GM12878 (cell line): ENCODE data around the gene F7. TPM values are rescaled to one million over a fixed set of nuclear protein-coding genes. Genes with fewer than 3 reads are reported as not detected.

Experiments used
- ATAC-seq: fragments of 200-7000 bp; cut with Tn5 transposase; 3 replicates; pipeline ENCODE4 v1.9.1; 2020; ENCODE audit warnings: mild to moderate bottlenecking, moderate library complexity
- BruUV-seq: library from RNA; stranded (reverse); fragments of 400-500 nt; replicated peaks from 2 replicates; lab custom pipeline; 2021; lab: Mats Ljungman, UMichigan
- CTCF ChIA-PET: fragments of 300-600 bp; sonication (Branson Sonifier 250); formaldehyde crosslinking; extraction: SDS; loops from one replicate; lab custom pipeline; 2021; ENCODE audit warnings: inconsistent platforms; lab: Yijun Ruan, JAX
- POLR2A ChIA-PET: fragments of 350-600 bp; formaldehyde crosslinking; extraction: SDS; loops from one replicate; lab custom pipeline; 2021; ENCODE audit warnings: inconsistent platforms; lab: Charles Lee
- RAD21 ChIA-PET: fragments of 300-600 bp; sonication (Branson Sonifier 250); formaldehyde crosslinking; loops from one replicate; lab custom pipeline; 2023; ENCODE audit warnings: antibody characterized with exemption; ENCODE audit not compliant: unreplicated experiment; lab: Charles Lee
- SMC1A ChIA-PET: fragments of 300-600 bp; sonication (Branson Sonifier 250); formaldehyde crosslinking; loops from one replicate; lab custom pipeline; 2023; ENCODE audit not compliant: unreplicated experiment, uncharacterized antibody; lab: Charles Lee
- DNase-seq: peaks from one replicate; pipeline ENCODE4 v3.0.0-alpha.2; 2011; ENCODE audit warnings: low read depth, low spot score
- FAIRE-seq: peaks from 3 replicates; lab custom pipeline; 2011; peaks lifted over from hg19 to GRCh38; lab: Jason Lieb, UNC
- H2AFZ ChIP-seq: 2 replicates; pipeline ENCODE4 v1.6.0; 2011; ENCODE audit warnings: low read depth, low read length, control low read depth; ENCODE audit not compliant: control insufficient read depth
- H3K27ac ChIP-seq: 2 replicates; pipeline ENCODE4 v1.5.1; 2011; ENCODE audit warnings: control low read depth; ENCODE audit not compliant: control insufficient read depth, insufficient read depth
- H3K27me3 ChIP-seq, 2 experiments: replicated peaks in 1 of 2; 2 replicates each; pipeline versions ENCODE4 v1.6.0 to v1.6.1; 2011; ENCODE audit warnings: low read length in 1 of 2; ENCODE audit not compliant: control insufficient read depth in 2 of 2, insufficient read depth in 2 of 2
- H3K36me3 ChIP-seq, 2 experiments: 2 replicates each; pipeline ENCODE4 v1.5.1; 2011; ENCODE audit warnings: low read length in 1 of 2; ENCODE audit not compliant: control insufficient read depth in 2 of 2, insufficient read depth in 2 of 2
- H3K4me1 ChIP-seq: 2 replicates; pipeline ENCODE4 v1.6.1; 2011; ENCODE audit warnings: mild to moderate bottlenecking, low read length, moderate library complexity, mixed read lengths; ENCODE audit not compliant: control insufficient read depth, insufficient read depth
- H3K4me2 ChIP-seq: 2 replicates; pipeline ENCODE4 v1.6.0; 2011; ENCODE audit warnings: control low read depth; ENCODE audit not compliant: control insufficient read depth, insufficient read depth
- H3K4me3 ChIP-seq: fragments of 200-600 bp; sonication (generic); 2 replicates; pipeline ENCODE4 v1.5.1; 2016
- H3K79me2 ChIP-seq: 2 replicates; pipeline ENCODE4 v1.6.0; 2011; ENCODE audit warnings: low read length; ENCODE audit not compliant: control insufficient read depth, insufficient read depth
- H3K9ac ChIP-seq: 2 replicates; pipeline ENCODE4 v1.8.0; 2011; ENCODE audit warnings: low read length, control low read depth, mixed read lengths; ENCODE audit not compliant: control insufficient read depth, insufficient read depth
- H3K9me3 ChIP-seq: replicated peaks from 3 replicates; pipeline ENCODE4 v1.5.1; 2011; ENCODE audit warnings: mild to moderate bottlenecking, low read length; ENCODE audit not compliant: control insufficient read depth, insufficient read depth
- H4K20me1 ChIP-seq: 2 replicates; pipeline ENCODE4 v1.6.0; 2011; ENCODE audit not compliant: control insufficient read depth, insufficient read depth
- IKZF2 ChIP-seq, 2 experiments: fragments of 450-650 bp; IDR thresholded peaks; 2 replicates each; pipeline ENCODE4 v1.6.1; 2017; ENCODE audit warnings: mild to moderate bottlenecking in 2 of 2, moderate library complexity in 2 of 2
- MEF2B ChIP-seq: fragments of 450-650 bp; IDR thresholded peaks from 2 replicates; pipeline ENCODE4 v1.6.1; 2018; ENCODE audit warnings: mild to moderate bottlenecking, moderate library complexity; ENCODE audit not compliant: partially characterized antibody, poor library complexity, severe bottlenecking
- TCF12 ChIP-seq: IDR thresholded peaks from 2 replicates; pipeline ENCODE4 v1.6.1; 2011; ENCODE audit warnings: low read depth, mild to moderate bottlenecking, low read length
- WGBS: methylation state at CpG from one replicate; pipeline ENCODE4 v1.1.6; 2016; ENCODE audit warnings: low lambda C conversion rate; ENCODE audit not compliant: insufficient replicate concordance, insufficient coverage; ENCODE audit errors: missing lambda C conversion rate; 5-methylcytosine and 5-hydroxymethylcytosine counted together
- in situ Hi-C: fragments of 300-500 bp; cut with MboI; formaldehyde crosslinking; loops from 9 replicates; pipeline ENCODE4 v1.14.3; 2018; ENCODE audit warnings: mixed read lengths
- intact Hi-C: fragments of 100-400 bp; cut with micrococcal nuclease; formaldehyde crosslinking; loops from one replicate; pipeline ENCODE4 v1.14.2; 2022; ENCODE audit not compliant: unreplicated experiment
- polyA plus RNA-seq, 11 experiments: library from polyadenylated mRNA; depleted of rRNA in 4 of 11; unstranded in 6 of 11; stranded (reverse) in 5 of 11; fragments of >200 nt; fragmentation: Nextera tagmentation in 4 of 11; fragmentation: Illumina TruSeq in 1 of 11; extraction: Ambion mirVana in 4 of 11; extraction: Trizol in 1 of 11; gene quantifications; 1 replicate in 1 of 11; 2 replicates in 10 of 11; pipeline versions ENCODE4 v1.2.1 to v1.2.3, GENCODE V29; 2011 to 2016; ENCODE audit warnings: inconsistent platforms in 2 of 11, missing spikeins in 2 of 11, low read depth in 1 of 11
- total RNA-seq, 4 experiments: library from RNA; depleted of rRNA in 3 of 4; stranded (reverse); fragments of >200 nt in 3 of 4; fragmentation: Illumina TruSeq in 1 of 4; extraction: Trizol in 1 of 4; gene quantifications; 2 replicates each; pipeline versions ENCODE4 v1.2.1 to v1.2.3, GENCODE V29; 2013 to 2021

F7 gene
- total and polyA plus RNA-seq, 10 of the 15 experiments (the other 5 are each of a cell fraction or from before 2014, with no cell fraction given): not detected

- Histone ChIP-seq H4K20me1 (no peaks in the 10 kb centered on the region), H3K4me1 (no peaks in the 10 kb centered on the region), H3K9me3 (no peaks in the 10 kb centered on the region; the same call in 2 of the 3 replicates), H3K4me2 (no peak overlapping the region), H3K79me2 (no peaks in the 10 kb centered on the region), H3K4me3 (no peak overlapping the region)
- POLR2A ChIA-PET: no interaction called here
- SMC1A ChIA-PET: interaction anchor here (0.6 kb wide), 1 partner anchor 66 kb away, joined by 3 read pairs; no protein-coding TSS in a partner anchor
- intact Hi-C loops (no loop called here), in situ Hi-C loops (no loop called here)
- FAIRE-seq (no peak), ATAC-seq (no peak)
- CTCF ChIA-PET: no interaction called here
- 48% methylated on average over 21 of the region's 21 CpGs for WGBS
- TF ChIP-seq MEF2B: no peak
- TF ChIP-seq, all 136 proteins: peak for 0
- RAD21 ChIA-PET: no interaction called here
- no TSS peak for BruUV-seq
- H2AFZ ChIP-seq: no peak overlapping the region
- H3K27ac ChIP-seq: no peak overlapping the region
- H3K27me3 ChIP-seq: no peaks in the 10 kb centered on the region
- no peaks in the 10 kb centered on the region for H3K36me3 ChIP-seq
- DNase-seq: no peak
- no peak overlapping the region for H3K9ac ChIP-seq
Observed at GRCh38 chr13:113115363-113116205, 10.0 kb downstream of the F7 start.

- Histone ChIP-seq H3K27me3 (no peaks in the 10 kb centered on the region), H4K20me1 (no peaks in the 10 kb centered on the region), H3K9me3 (no peaks in the 10 kb centered on the region), H3K36me3 (no peaks in the 10 kb centered on the region), H3K27ac (no peak overlapping the region), H3K4me1 (no peaks in the 10 kb centered on the region), H2AFZ (no peak overlapping the region), H3K9ac (no peak overlapping the region), H3K79me2 (no peaks in the 10 kb centered on the region), H3K4me3 (no peak overlapping the region), H3K4me2 (no peak overlapping the region)
- intact Hi-C loops (no loop called here), in situ Hi-C loops (no loop called here)
- ChIA-PET RAD21 (no interaction called here), POLR2A (no interaction called here), CTCF (no interaction called here), SMC1A (no interaction called here)
- no peak for TF ChIP-seq TCF12
- TF ChIP-seq IKZF2 (IDR thresholded peaks at IDR 0.05): no peak
- no peak for FAIRE-seq
- no TSS peak for BruUV-seq
- 36% methylated on average over 10 of the region's 10 CpGs for WGBS
- DNase-seq: no peak
- no peak for ATAC-seq
Observed at GRCh38 chr13:113116206-113116800, 10.7 kb downstream of the F7 start.
